BE2C (cell line): Measurements from ENCODE around the gene PPP4R2. TPM values are rescaled to one million over a fixed set of nuclear protein-coding genes. Genes with fewer than 3 reads are reported as not detected.
A peak's percentile ranks its signal among the peaks of the same experiment; 100 is the strongest.

ENCODE experiments used
- DNase-seq: peaks from one replicate; pipeline ENCODE4 v3.0.0-alpha.2; 2020
- H3K27me3 ChIP-seq: fragments of 250-450 bp; sonication (Bioruptor Pico); 2 replicates; pipeline ENCODE4 v1.5.1; 2020; ENCODE audit warnings: mild to moderate bottlenecking
- H3K36me3 ChIP-seq: fragments of 250-450 bp; sonication (Bioruptor Pico); 2 replicates; pipeline ENCODE4 v1.5.1; 2020; ENCODE audit warnings: mild to moderate bottlenecking
- H3K4me1 ChIP-seq: fragments of 250-450 bp; sonication (Bioruptor Pico); 2 replicates; pipeline ENCODE4 v1.5.1; 2020
- H3K4me3 ChIP-seq: 2 replicates; pipeline ENCODE4 v1.5.1; 2011; ENCODE audit warnings: low read depth, low read length
- H3K9me3 ChIP-seq: fragments of 250-450 bp; sonication (Bioruptor Pico); 2 replicates; pipeline ENCODE4 v1.5.1; 2020
- CTCF ChIP-seq: IDR thresholded peaks from 2 replicates; pipeline ENCODE4 v1.5.1; 2012; ENCODE audit warnings: mild to moderate bottlenecking, low read depth, low read length
- polyA plus RNA-seq: library from polyadenylated mRNA; unstranded; fragments of >200 nt; gene quantifications from one replicate; pipeline ENCODE4 v1.2.1, GENCODE V29; 2012; ENCODE audit warnings: low read depth, missing spikeins; ENCODE audit not compliant: insufficient read length, insufficient read depth

Gene PPP4R2
- 35.1 TPM for polyA plus RNA-seq

DNA sequence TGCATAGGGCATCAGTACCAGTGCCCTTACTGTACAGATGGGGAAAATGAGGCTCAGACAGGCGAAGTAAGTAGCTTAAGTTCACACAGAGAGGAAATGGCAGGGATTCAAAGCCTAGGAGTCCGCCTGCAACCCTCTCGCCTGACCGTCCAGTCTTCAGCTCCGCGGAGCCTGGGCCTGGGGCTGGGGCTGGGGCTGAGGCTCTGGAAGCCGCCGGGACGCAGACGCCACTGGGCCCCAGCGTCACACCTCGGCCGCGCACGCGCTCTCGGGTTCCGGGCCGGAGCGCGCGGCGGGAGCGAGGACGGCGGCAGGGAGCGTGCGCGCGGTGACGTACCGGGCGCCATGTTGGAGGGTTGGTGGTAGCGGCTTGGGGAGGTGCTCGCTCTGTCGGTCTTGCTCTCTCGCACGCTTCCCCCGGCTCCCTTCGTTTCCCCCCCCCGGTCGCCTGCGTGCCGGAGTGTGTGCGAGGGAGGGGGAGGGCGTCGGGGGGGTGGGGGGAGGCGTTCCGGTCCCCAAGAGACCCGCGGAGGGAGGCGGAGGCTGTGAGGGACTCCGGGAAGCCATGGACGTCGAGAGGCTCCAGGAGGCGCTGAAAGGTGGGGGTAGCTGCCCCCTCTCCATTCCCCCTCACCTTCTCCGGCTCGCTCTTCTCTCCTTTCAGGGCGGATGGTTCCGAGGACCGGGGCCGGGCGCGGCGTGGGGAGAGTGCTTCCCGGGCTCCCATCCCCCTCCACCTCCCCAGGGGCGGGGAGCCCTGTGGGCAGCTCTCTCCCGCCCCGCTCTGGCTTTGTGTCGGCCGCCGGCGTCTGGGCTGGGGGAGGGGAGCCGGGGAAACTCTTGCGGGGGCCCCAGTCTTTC is at the start of gene PPP4R2:
TSS of gene PPP4R2 (plus strand) at position 339 of the 861 bp plus-strand sequence. CDS start at position 566, 227 bp downstream.
- H3K9me3 ChIP-seq: no peaks in the 10 kb centered on the region
- no peaks in the 10 kb centered on the region for H3K4me1 ChIP-seq
- TF ChIP-seq CTCF: no peak
- peak; percentile 93 for DNase-seq
- peak within 1 kb of the TSS; percentile 92 for H3K4me3 ChIP-seq
- H3K27me3 ChIP-seq: no peaks in the 10 kb centered on the region
- H3K36me3 ChIP-seq: peaks cover 32% of the 10 kb centered on the region

GRCh38 chr3:72947715-72948490 is 48.7 kb upstream of the PPP4R2 start:
- Histone ChIP-seq H3K27me3 (no peaks in the 10 kb centered on the region), H3K4me1 (no peaks in the 10 kb centered on the region), H3K36me3 (no peaks in the 10 kb centered on the region), H3K4me3 (no peak overlapping the region), H3K9me3 (no peaks in the 10 kb centered on the region)
- no peak for DNase-seq
- no peak for TF ChIP-seq CTCF

GRCh38 chr3:72949016-72949415 is 47.6 kb upstream of the PPP4R2 start:
- Histone ChIP-seq H3K4me3 (no peak overlapping the region), H3K4me1 (no peaks in the 10 kb centered on the region), H3K9me3 (no peaks in the 10 kb centered on the region), H3K27me3 (no peaks in the 10 kb centered on the region), H3K36me3 (no peaks in the 10 kb centered on the region)
- TF ChIP-seq CTCF: no peak
- no peak for DNase-seq

GRCh38 chr3:72950372-72950771 is 46.2 kb upstream of the PPP4R2 start:
- no peaks in the 10 kb centered on the region for H3K4me1 ChIP-seq

GRCh38 chr3:72950801-72951200 is 45.8 kb upstream of the PPP4R2 start:
- Histone ChIP-seq H3K36me3 (no peaks in the 10 kb centered on the region), H3K4me3 (no peak overlapping the region), H3K9me3 (no peaks in the 10 kb centered on the region), H3K27me3 (no peaks in the 10 kb centered on the region), H3K4me1 (no peaks in the 10 kb centered on the region)
- no peak for TF ChIP-seq CTCF
- DNase-seq: no peak

More at GRCh38 chr3:72950372-72950771, 46.2 kb upstream of the PPP4R2 start:
- Histone ChIP-seq H3K36me3 (no peaks in the 10 kb centered on the region), H3K27me3 (no peaks in the 10 kb centered on the region), H3K9me3 (no peaks in the 10 kb centered on the region), H3K4me3 (no peak overlapping the region)
- DNase-seq: no peak
- TF ChIP-seq CTCF: no peak
